ENCODE measurements around the gene KCNAB1.
A peak's percentile ranks its signal among the peaks of the same experiment; 100 is the strongest.
"Not testable (repeated sequence)": the region's sequence is repeated elsewhere in the genome, so short reads cannot be mapped to it uniquely, and the experiment has no call there.

The KCNAB1 gene

GRCh38 chr3:156120528-156121251 lies at the start of gene KCNAB1:
KCNAB1 (plus strand) TSS chr3:156120578.
- H3K4me3 ChIP-seq (ENCODE audit: low read depth in 1 of 5, low read length in 5 of 5), result peak within 1 kb of the TSS; percentile 17 to 55 (median 45)
- peaks cover 0 to 3% (median 0%) of the 10 kb centered on the region in 5 donors for H3K27me3 ChIP-seq (ENCODE audit: control insufficient read depth in 5 of 5, insufficient read depth in 4 of 5, low read length in 5 of 5)
- H3K9ac ChIP-seq (ENCODE audit: low read length in 5 of 5), result no peak within 1 kb of the TSS
- H3K36me3 ChIP-seq (ENCODE audit: control insufficient read depth in 5 of 5, insufficient read depth in 5 of 5, low read length in 5 of 5), result no peaks in the 10 kb centered on the region
- H3K4me1 ChIP-seq (ENCODE audit: control insufficient read depth in 5 of 5, insufficient read depth in 5 of 5, low read length in 5 of 5), result no peaks in the 10 kb centered on the region
- H3K9me3 ChIP-seq (ENCODE audit: control insufficient read depth in 5 of 5, low read length in 5 of 5), result no peaks in the 10 kb centered on the region
- H3K27ac ChIP-seq (ENCODE audit: low read depth, low read length), result no peak within 1 kb of the TSS

GRCh38 chr3:156071031-156071430 lies 49.3 kb upstream of the KCNAB1 start:
- H3K9me3 ChIP-seq (ENCODE audit: control insufficient read depth in 5 of 5, low read length in 5 of 5), result no peaks in the 10 kb centered on the region
- no peaks in the 10 kb centered on the region for H3K36me3 ChIP-seq (ENCODE audit: control insufficient read depth in 5 of 5, insufficient read depth in 5 of 5, low read length in 5 of 5)
- H3K4me1 ChIP-seq (ENCODE audit: control insufficient read depth in 5 of 5, insufficient read depth in 5 of 5, low read length in 5 of 5), result no peaks in the 10 kb centered on the region
- no peak overlapping the region for H3K9ac ChIP-seq (ENCODE audit: low read length in 5 of 5)
- no peak overlapping the region for H3K27ac ChIP-seq (ENCODE audit: low read depth, low read length)
- H3K27me3 ChIP-seq (ENCODE audit: control insufficient read depth in 5 of 5, insufficient read depth in 4 of 5, low read length in 5 of 5), result no peaks in the 10 kb centered on the region
- no peak overlapping the region for H3K4me3 ChIP-seq (ENCODE audit: low read depth in 1 of 5, low read length in 5 of 5)

- H3K27me3 ChIP-seq (ENCODE audit: control insufficient read depth in 5 of 5, insufficient read depth in 4 of 5, low read length in 5 of 5); H3K27ac ChIP-seq (ENCODE audit: low read depth, low read length); H3K4me1 ChIP-seq (ENCODE audit: control insufficient read depth in 5 of 5, insufficient read depth in 5 of 5, low read length in 5 of 5); H3K9ac ChIP-seq (ENCODE audit: low read length in 5 of 5); H3K9me3 ChIP-seq (ENCODE audit: control insufficient read depth in 5 of 5, low read length in 5 of 5); H3K4me3 ChIP-seq (ENCODE audit: low read depth in 1 of 5, low read length in 5 of 5); H3K36me3 ChIP-seq (ENCODE audit: control insufficient read depth in 5 of 5, insufficient read depth in 5 of 5, low read length in 5 of 5): not testable (repeated sequence)
Measured at GRCh38 chr3:156072950-156073657, 47.3 kb upstream of the KCNAB1 start.

DNA sequence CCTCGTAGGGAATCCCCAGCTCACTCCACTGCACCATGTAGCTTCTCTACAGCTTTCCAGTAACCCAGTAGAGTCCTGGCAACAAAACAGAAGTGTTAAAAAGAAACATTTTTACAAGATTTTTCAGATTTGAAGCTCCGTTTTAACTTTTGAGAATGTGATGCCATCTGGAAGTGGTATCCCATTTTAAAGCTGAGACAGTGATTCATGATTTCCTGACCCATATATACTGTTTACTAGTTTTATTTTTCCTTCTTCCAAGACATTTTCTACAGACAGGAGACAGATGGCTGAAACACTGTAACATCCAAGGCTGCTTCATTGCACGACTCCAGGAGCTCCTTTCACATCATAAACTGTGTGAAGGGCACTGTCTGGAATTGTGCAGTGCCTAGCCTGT lies 30.3 kb upstream of the KCNAB1 start:
- H3K4me3 ChIP-seq (ENCODE audit: low read depth in 1 of 5, low read length in 5 of 5), result no peak overlapping the region
- no peak overlapping the region for H3K27ac ChIP-seq (ENCODE audit: low read depth, low read length)
- peaks cover 0 to 2% (median 0%) of the 10 kb centered on the region in 5 donors for H3K27me3 ChIP-seq (ENCODE audit: control insufficient read depth in 5 of 5, insufficient read depth in 4 of 5, low read length in 5 of 5)
- no peaks in the 10 kb centered on the region for H3K36me3 ChIP-seq (ENCODE audit: control insufficient read depth in 5 of 5, insufficient read depth in 5 of 5, low read length in 5 of 5)
- H3K9ac ChIP-seq (ENCODE audit: low read length in 5 of 5), result no peak overlapping the region
- no peaks in the 10 kb centered on the region for H3K9me3 ChIP-seq (ENCODE audit: control insufficient read depth in 5 of 5, low read length in 5 of 5)
- H3K4me1 ChIP-seq (ENCODE audit: control insufficient read depth in 5 of 5, insufficient read depth in 5 of 5, low read length in 5 of 5), result peaks cover 0 to 6% (median 0%) of the 10 kb centered on the region in 5 donors

GRCh38 chr3:156093964-156094363 lies 26.4 kb upstream of the KCNAB1 start:
- Histone ChIP-seq H3K27me3 (ENCODE audit: control insufficient read depth in 5 of 5, insufficient read depth in 4 of 5, low read length in 5 of 5) (peaks cover 0 to 2% (median 0%) of the 10 kb centered on the region in 5 donors), H3K27ac (ENCODE audit: low read depth, low read length) (no peak overlapping the region), H3K36me3 (ENCODE audit: control insufficient read depth in 5 of 5, insufficient read depth in 5 of 5, low read length in 5 of 5) (no peaks in the 10 kb centered on the region), H3K9me3 (ENCODE audit: control insufficient read depth in 5 of 5, low read length in 5 of 5) (no peaks in the 10 kb centered on the region), H3K4me1 (ENCODE audit: control insufficient read depth in 5 of 5, insufficient read depth in 5 of 5, low read length in 5 of 5) (no peaks in the 10 kb centered on the region), H3K9ac (ENCODE audit: low read length in 5 of 5) (no peak overlapping the region), H3K4me3 (ENCODE audit: low read depth in 1 of 5, low read length in 5 of 5) (no peak overlapping the region)

- Histone ChIP-seq H3K27me3 (ENCODE audit: control insufficient read depth in 5 of 5, insufficient read depth in 4 of 5, low read length in 5 of 5) (peaks cover 0 to 2% (median 0%) of the 10 kb centered on the region in 5 donors), H3K4me1 (ENCODE audit: control insufficient read depth in 5 of 5, insufficient read depth in 5 of 5, low read length in 5 of 5) (no peaks in the 10 kb centered on the region), H3K4me3 (ENCODE audit: low read depth in 1 of 5, low read length in 5 of 5) (no peak overlapping the region), H3K9ac (ENCODE audit: low read length in 5 of 5) (no peak overlapping the region), H3K36me3 (ENCODE audit: control insufficient read depth in 5 of 5, insufficient read depth in 5 of 5, low read length in 5 of 5) (no peaks in the 10 kb centered on the region), H3K27ac (ENCODE audit: low read depth, low read length) (no peak overlapping the region), H3K9me3 (ENCODE audit: control insufficient read depth in 5 of 5, low read length in 5 of 5) (no peaks in the 10 kb centered on the region)
Measured at GRCh38 chr3:156094391-156094790, 26.0 kb upstream of the KCNAB1 start.

GRCh38 chr3:156095652-156096051 lies 24.7 kb upstream of the KCNAB1 start:
- not testable (repeated sequence) for H3K36me3 ChIP-seq (ENCODE audit: control insufficient read depth in 5 of 5, insufficient read depth in 5 of 5, low read length in 5 of 5); H3K4me1 ChIP-seq (ENCODE audit: control insufficient read depth in 5 of 5, insufficient read depth in 5 of 5, low read length in 5 of 5); H3K4me3 ChIP-seq (ENCODE audit: low read depth in 1 of 5, low read length in 5 of 5); H3K9ac ChIP-seq (ENCODE audit: low read length in 5 of 5); H3K27me3 ChIP-seq (ENCODE audit: control insufficient read depth in 5 of 5, insufficient read depth in 4 of 5, low read length in 5 of 5); H3K27ac ChIP-seq (ENCODE audit: low read depth, low read length); H3K9me3 ChIP-seq (ENCODE audit: control insufficient read depth in 5 of 5, low read length in 5 of 5)

DNA sequence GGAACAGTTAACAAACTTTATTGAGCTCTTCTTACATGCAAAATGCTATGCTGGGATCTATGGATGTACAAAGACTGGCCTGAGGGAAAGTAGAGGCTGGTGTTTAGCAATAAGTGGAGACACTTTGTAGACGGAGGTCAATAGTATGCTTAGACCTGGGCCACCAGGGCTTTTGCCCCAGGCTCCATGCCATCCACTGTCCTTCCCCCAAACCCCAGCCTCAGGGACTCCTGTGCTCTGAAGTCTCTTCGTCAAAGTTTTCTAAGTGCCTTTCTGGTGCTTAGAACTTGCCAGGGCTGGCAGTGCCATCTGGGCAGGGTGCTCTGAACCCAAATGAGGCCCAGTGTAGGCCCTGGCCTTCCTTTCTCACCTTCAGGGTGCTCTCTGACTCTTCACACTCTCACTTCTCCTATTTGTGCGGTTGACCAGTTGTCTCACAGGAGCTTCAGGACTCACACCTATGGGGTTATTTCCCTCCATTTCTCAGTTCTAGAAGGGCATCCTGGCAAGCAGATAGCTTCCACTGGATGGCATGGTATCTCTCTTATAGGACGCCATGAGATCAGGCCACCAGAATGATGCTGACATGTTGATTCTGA lies 21.8 kb upstream of the KCNAB1 start:
- no peak overlapping the region for H3K27ac ChIP-seq (ENCODE audit: low read depth, low read length)
- H3K27me3 ChIP-seq (ENCODE audit: control insufficient read depth in 5 of 5, insufficient read depth in 4 of 5, low read length in 5 of 5), result peaks cover 0 to 2% (median 0%) of the 10 kb centered on the region in 5 donors
- peaks cover 0 to 3% (median 0%) of the 10 kb centered on the region in 5 donors for H3K4me1 ChIP-seq (ENCODE audit: control insufficient read depth in 5 of 5, insufficient read depth in 5 of 5, low read length in 5 of 5)
- no peaks in the 10 kb centered on the region for H3K36me3 ChIP-seq (ENCODE audit: control insufficient read depth in 5 of 5, insufficient read depth in 5 of 5, low read length in 5 of 5)
- no peaks in the 10 kb centered on the region for H3K9me3 ChIP-seq (ENCODE audit: control insufficient read depth in 5 of 5, low read length in 5 of 5)
- H3K4me3 ChIP-seq (ENCODE audit: low read depth in 1 of 5, low read length in 5 of 5), result no peak overlapping the region
- no peak overlapping the region for H3K9ac ChIP-seq (ENCODE audit: low read length in 5 of 5)

DNA sequence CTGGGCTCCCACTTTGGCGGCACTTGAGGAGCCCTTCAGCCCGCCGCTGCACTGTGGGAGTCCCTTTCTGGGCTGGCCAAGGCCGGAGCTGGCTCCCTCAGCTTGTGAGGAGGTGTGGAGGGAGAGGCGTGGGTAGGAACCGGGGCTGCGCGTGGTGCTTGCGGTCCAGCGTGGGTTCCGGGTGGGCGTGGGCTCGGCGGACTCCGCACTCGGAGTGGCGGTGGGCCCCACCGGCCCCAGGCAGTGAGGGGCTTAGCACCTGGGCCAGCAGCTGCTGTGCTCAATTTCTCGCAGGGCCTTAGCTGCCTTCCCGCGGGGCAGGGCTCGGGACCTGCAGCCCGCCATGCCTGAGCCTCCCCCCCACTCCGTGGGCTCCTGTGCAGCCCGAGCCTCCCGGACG lies 21.0 kb upstream of the KCNAB1 start:
- not testable (repeated sequence) for H3K4me3 ChIP-seq (ENCODE audit: low read depth in 1 of 5, low read length in 5 of 5)

GRCh38 chr3:156099984-156100383 lies 20.4 kb upstream of the KCNAB1 start:
- H3K9me3 ChIP-seq (ENCODE audit: control insufficient read depth in 5 of 5, low read length in 5 of 5); H3K9ac ChIP-seq (ENCODE audit: low read length in 5 of 5); H3K4me3 ChIP-seq (ENCODE audit: low read depth in 1 of 5, low read length in 5 of 5); H3K36me3 ChIP-seq (ENCODE audit: control insufficient read depth in 5 of 5, insufficient read depth in 5 of 5, low read length in 5 of 5); H3K27me3 ChIP-seq (ENCODE audit: control insufficient read depth in 5 of 5, insufficient read depth in 4 of 5, low read length in 5 of 5); H3K27ac ChIP-seq (ENCODE audit: low read depth, low read length); H3K4me1 ChIP-seq (ENCODE audit: control insufficient read depth in 5 of 5, insufficient read depth in 5 of 5, low read length in 5 of 5): not testable (repeated sequence)

More for the DNA sequence above, 21.0 kb upstream of the KCNAB1 start:
- not testable (repeated sequence) for H3K9ac ChIP-seq (ENCODE audit: low read length in 5 of 5); H3K9me3 ChIP-seq (ENCODE audit: control insufficient read depth in 5 of 5, low read length in 5 of 5); H3K27me3 ChIP-seq (ENCODE audit: control insufficient read depth in 5 of 5, insufficient read depth in 4 of 5, low read length in 5 of 5); H3K36me3 ChIP-seq (ENCODE audit: control insufficient read depth in 5 of 5, insufficient read depth in 5 of 5, low read length in 5 of 5); H3K27ac ChIP-seq (ENCODE audit: low read depth, low read length); H3K4me1 ChIP-seq (ENCODE audit: control insufficient read depth in 5 of 5, insufficient read depth in 5 of 5, low read length in 5 of 5)
